ENCODE data around the gene PAXX. TPM values are rescaled to one million over a fixed set of nuclear protein-coding genes. Genes with fewer than 3 reads are reported as not detected.

Gene PAXX
- total and polyA plus RNA-seq, 9 of the 15 experiments (the other 6 are each of a cell fraction or from before 2014, with no cell fraction given): 1.2 to 175 (median 38.5) TPM

- TF ChIP-seq CHAMP1 (IDR thresholded peaks at IDR 0.05): no peak
- no peak for TF ChIP-seq GATAD2A (IDR thresholded peaks at IDR 0.05)
- TF ChIP-seq ZSCAN32 (CRISPR knock-in tag; IDR thresholded peaks at IDR 0.05): no peak
- TF ChIP-seq TAF15 (IDR thresholded peaks at IDR 0.05; ENCODE audit: low read depth, low read length): no peak
- no peak for TF ChIP-seq ZNF778 (CRISPR knock-in tag; IDR thresholded peaks at IDR 0.05)
- no peak for TF ChIP-seq TBP (optimal IDR thresholded peaks at IDR 0.05; ENCODE audit: low read depth, low read length)
- no peak for TF ChIP-seq PHF21A (IDR thresholded peaks at IDR 0.05; ENCODE audit: borderline replicate concordance, low read depth)
- no peak for TF ChIP-seq ARID2 (IDR thresholded peaks at IDR 0.05)
- TF ChIP-seq CREB1 (IDR thresholded peaks at IDR 0.05): no peak
- TF ChIP-seq CREB1 (CRISPR knock-in tag; IDR thresholded peaks at IDR 0.05): 0 out of 2 replicates have a peak, but pooled peaks have one; percentile 5
- no peak for TF ChIP-seq ELK3 (CRISPR knock-in tag; IDR thresholded peaks at IDR 0.05)
- TF ChIP-seq PHF8 (IDR thresholded peaks at IDR 0.05; ENCODE audit: borderline replicate concordance, low read length): peak; percentile 61; the same call in 1 of the 2 replicates
- no peak for TF ChIP-seq HBP1 (CRISPR knock-in tag; IDR thresholded peaks at IDR 0.05)
- no peak for TF ChIP-seq CGGBP1 (CRISPR knock-in tag; IDR thresholded peaks at IDR 0.05)
- TF ChIP-seq GTF2E2 (tag; IDR thresholded peaks at IDR 0.05): no peak
- TF ChIP-seq ZNF280B (CRISPR knock-in tag; IDR thresholded peaks at IDR 0.05): no peak
- peak; percentile 53; the same call in 1 of the 2 replicates for TF ChIP-seq CXXC5 (CRISPR knock-in tag; IDR thresholded peaks at IDR 0.05)
- no peak for TF ChIP-seq PURB (CRISPR knock-in tag; IDR thresholded peaks at IDR 0.05; ENCODE audit: low read depth)
- peak; percentile 56 for TF ChIP-seq RBFOX2 (IDR thresholded peaks at IDR 0.05; ENCODE audit: low read depth, low read length)
- TF ChIP-seq NR2C1 (IDR thresholded peaks at IDR 0.05): no peak
- TF ChIP-seq NR2C1 (tag; IDR thresholded peaks at IDR 0.05): no peak
- TF ChIP-seq HNRNPLL (IDR thresholded peaks at IDR 0.05; ENCODE audit: low read depth, low read length, poor library complexity, severe bottlenecking): peak; percentile 34
- no peak for TF ChIP-seq ZNF224 (CRISPR knock-in tag; IDR thresholded peaks at IDR 0.05)
Observed at GRCh38 chr9:137028263-137029057, 36.2 kb downstream of the PAXX start (continued).

Data from K562 (cell line).